Measurements from ENCODE around the gene PLVAP. TPM values are rescaled to one million over a fixed set of nuclear protein-coding genes. Genes with fewer than 3 reads are reported as not detected.

The PLVAP gene
- total and polyA plus RNA-seq, 9 of the 15 experiments (the other 6 are each of a cell fraction or from before 2014, with no cell fraction given) = 0.09 to 0.84 (median 0.51) TPM; not detected in 4

GRCh38 chr19:17376935-17377600 is at the start of gene PLVAP (continued):
- TF ChIP-seq ZNF740 (CRISPR knock-in tag; IDR thresholded peaks at IDR 0.05) = peak; percentile 61; the same call in 1 of the 2 replicates
- TF ChIP-seq ZNF740 (tag; IDR thresholded peaks at IDR 0.05) = no peak
- TF ChIP-seq TAL1 (IDR thresholded peaks at IDR 0.05) = peak; percentile 61
- TF ChIP-seq NFIC (IDR thresholded peaks at IDR 0.05) = peak; percentile 66; the same call in 1 of the 2 replicates
- no peak for TF ChIP-seq ZNF778 (CRISPR knock-in tag; IDR thresholded peaks at IDR 0.05)
- peak; percentile 86 for TF ChIP-seq CBFA2T3 (IDR thresholded peaks at IDR 0.05)
- no peak for TF ChIP-seq ZNF239 (CRISPR knock-in tag; IDR thresholded peaks at IDR 0.05)
- no peak for TF ChIP-seq CHCHD3 (CRISPR knock-in tag; IDR thresholded peaks at IDR 0.05)
- TF ChIP-seq CBFA2T2 (conservative IDR thresholded peaks at IDR 0.05) = peak; percentile 61
- TF ChIP-seq HES1 (IDR thresholded peaks at IDR 0.05; ENCODE audit: low read depth) = no peak
- peak; percentile 63 for TF ChIP-seq SMARCA4 (IDR thresholded peaks at IDR 0.05)
- TF ChIP-seq RBFOX2 (IDR thresholded peaks at IDR 0.05; ENCODE audit: low read depth, low read length) = peak; percentile 42; the same call in 1 of the 2 replicates
- TF ChIP-seq KDM2B (CRISPR knock-in tag; IDR thresholded peaks at IDR 0.05) = no peak
- TF ChIP-seq EGR1 (conservative IDR thresholded peaks at IDR 0.05) = peak; percentile 87
- peak; percentile 30; the same call in 1 of the 2 replicates for TF ChIP-seq GATA2 (CRISPR knock-in tag; IDR thresholded peaks at IDR 0.05)
- peak; percentile 74; the same call in 1 of the 2 replicates for TF ChIP-seq KLF16 (IDR thresholded peaks at IDR 0.05)
- TF ChIP-seq ZBTB7A (IDR thresholded peaks at IDR 0.05; ENCODE audit: borderline replicate concordance, control insufficient read depth, low read depth, low read length) = peak; percentile 79
- peak; percentile 53; the same call in 1 of the 2 replicates for TF ChIP-seq SMARCE1 (IDR thresholded peaks at IDR 0.05)
- TF ChIP-seq HNRNPK (IDR thresholded peaks at IDR 0.05; ENCODE audit: low read depth, low read length, poor library complexity, severe bottlenecking) = no peak
- TF ChIP-seq ETV5 (CRISPR knock-in tag; IDR thresholded peaks at IDR 0.05; ENCODE audit: low read depth) = no peak
- 0 out of 2 replicates have a peak, but pooled peaks have one; percentile 29 for TF ChIP-seq MYNN (IDR thresholded peaks at IDR 0.05)
- TF ChIP-seq MYNN (CRISPR knock-in tag; IDR thresholded peaks at IDR 0.05) = no peak
- peak; percentile 53 for TF ChIP-seq TEAD4 (IDR thresholded peaks at IDR 0.05; ENCODE audit: low read length)
- no peak for TF ChIP-seq TEAD4 (CRISPR knock-in tag; IDR thresholded peaks at IDR 0.05; ENCODE audit: borderline replicate concordance)
- peak; percentile 18 to 43; a peak in 1 of 4 replicates for TF ChIP-seq KDM1A (IDR thresholded peaks at IDR 0.05)
- TF ChIP-seq ZNF224 (CRISPR knock-in tag; IDR thresholded peaks at IDR 0.05) = no peak
- TF ChIP-seq TFAP4 (CRISPR knock-in tag; IDR thresholded peaks at IDR 0.05; ENCODE audit: borderline replicate concordance) = peak; percentile 64
- no peak for TF ChIP-seq THAP12 (CRISPR knock-in tag; IDR thresholded peaks at IDR 0.05)

Measured in K562 (cell line).